ENCODE data around the gene CCDC137. TPM values are rescaled to one million over a fixed set of nuclear protein-coding genes. Genes with fewer than 3 reads are reported as not detected.

Gene CCDC137
- total RNA-seq, 1 donor from 2014 or later = 33.8 TPM

DNA sequence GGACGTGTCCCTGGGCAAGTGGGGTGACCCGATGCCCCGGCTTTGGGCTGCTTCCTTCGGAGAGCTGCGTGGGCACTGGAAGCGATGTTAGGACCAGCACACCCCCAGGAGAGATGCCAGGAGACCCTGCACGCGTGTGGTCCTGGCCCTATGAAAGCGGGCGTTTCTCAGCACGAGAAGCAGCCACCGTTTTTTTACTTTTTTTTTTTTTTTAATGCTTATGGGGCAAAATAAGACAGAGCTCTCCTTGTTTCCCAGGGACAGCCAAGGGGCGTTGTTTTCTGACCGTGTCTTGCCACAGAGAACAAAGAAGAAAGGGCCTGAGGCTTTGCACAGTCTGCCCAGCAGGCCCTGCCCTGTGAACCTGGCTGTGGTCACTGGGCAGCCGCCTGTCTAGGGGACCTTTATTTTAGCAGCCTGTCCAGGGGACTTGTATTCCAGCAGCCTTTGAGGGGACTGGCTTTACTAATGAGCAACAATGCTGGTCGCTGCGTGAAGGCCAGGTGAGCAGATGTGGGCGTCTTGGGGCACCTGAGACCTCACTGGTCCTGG lies 46.5 kb downstream of the CCDC137 start:
- Mint-ChIP-seq H3K36me3 (ENCODE audit: unreplicated experiment) (no peaks in the 10 kb centered on the region), H3K4me1 (ENCODE audit: low read depth, unreplicated experiment) (peaks cover 10% of the 10 kb centered on the region), H3K27ac (ENCODE audit: unreplicated experiment) (peak overlapping the region; percentile 98), H3K27me3 (ENCODE audit: unreplicated experiment) (peaks cover 10% of the 10 kb centered on the region), H3K9me3 (ENCODE audit: unreplicated experiment) (peaks cover 7% of the 10 kb centered on the region), H3K4me3 (ENCODE audit: unreplicated experiment) (peak overlapping the region; percentile 95)
- no peak for DNase-seq
- TF ChIP-seq, protein P1, sequence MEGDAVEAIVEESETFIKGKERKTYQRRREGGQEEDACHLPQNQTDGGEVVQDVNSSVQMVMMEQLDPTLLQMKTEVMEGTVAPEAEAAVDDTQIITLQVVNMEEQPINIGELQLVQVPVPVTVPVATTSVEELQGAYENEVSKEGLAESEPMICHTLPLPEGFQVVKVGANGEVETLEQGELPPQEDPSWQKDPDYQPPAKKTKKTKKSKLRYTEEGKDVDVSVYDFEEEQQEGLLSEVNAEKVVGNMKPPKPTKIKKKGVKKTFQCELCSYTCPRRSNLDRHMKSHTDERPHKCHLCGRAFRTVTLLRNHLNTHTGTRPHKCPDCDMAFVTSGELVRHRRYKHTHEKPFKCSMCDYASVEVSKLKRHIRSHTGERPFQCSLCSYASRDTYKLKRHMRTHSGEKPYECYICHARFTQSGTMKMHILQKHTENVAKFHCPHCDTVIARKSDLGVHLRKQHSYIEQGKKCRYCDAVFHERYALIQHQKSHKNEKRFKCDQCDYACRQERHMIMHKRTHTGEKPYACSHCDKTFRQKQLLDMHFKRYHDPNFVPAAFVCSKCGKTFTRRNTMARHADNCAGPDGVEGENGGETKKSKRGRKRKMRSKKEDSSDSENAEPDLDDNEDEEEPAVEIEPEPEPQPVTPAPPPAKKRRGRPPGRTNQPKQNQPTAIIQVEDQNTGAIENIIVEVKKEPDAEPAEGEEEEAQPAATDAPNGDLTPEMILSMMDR (IDR thresholded peaks at IDR 0.05; ENCODE audit: partially characterized antibody, unreplicated experiment) = no peak

DNA sequence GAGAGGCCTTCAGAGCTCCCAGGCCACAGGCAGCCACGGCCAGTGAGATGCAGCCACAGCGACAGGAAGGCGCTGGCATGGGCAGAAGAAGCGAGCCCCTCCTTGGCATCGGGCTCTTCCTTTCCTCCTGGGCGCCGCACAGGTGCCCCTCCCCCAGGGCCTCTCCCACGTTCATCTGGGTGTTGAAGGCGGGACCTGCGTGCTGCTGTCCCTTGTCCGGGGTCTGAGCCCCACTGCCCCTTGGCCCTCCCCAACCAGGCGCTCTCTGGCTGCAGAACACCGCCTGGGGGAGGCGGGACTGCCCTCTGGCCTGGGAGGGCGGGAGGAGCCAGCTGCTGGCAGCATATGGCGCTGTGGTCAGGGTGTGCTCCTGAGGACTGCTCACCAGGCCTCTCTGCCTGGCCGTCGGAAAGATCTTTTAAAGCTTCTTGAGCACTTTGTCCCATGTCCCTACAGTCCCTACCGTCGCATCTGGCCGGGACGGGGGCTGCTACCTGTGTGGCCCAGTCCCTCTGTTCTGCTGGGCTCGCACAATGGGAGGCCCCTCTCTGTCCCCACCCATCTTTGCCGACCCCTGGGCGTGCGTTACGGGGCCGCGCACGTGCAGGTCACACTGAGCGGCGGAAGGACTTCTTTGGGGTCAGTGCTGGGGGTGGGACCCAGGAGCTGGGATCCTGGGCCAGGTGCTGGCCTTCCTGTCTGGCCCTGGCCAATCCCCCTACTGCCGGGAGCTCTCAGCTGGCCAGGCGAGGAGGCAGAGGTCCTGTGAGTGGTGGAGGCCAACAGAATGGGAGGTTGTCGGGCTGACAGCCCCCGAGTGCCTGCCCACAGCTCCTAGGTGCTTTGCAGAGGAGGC lies 47.2 kb downstream of the CCDC137 start:
- DNase-seq = peak; percentile 78
- TF ChIP-seq, protein P1 (IDR thresholded peaks at IDR 0.05; ENCODE audit: partially characterized antibody, unreplicated experiment) = no peak
- Mint-ChIP-seq H3K9me3 (ENCODE audit: unreplicated experiment) (peaks cover 7% of the 10 kb centered on the region), H3K4me1 (ENCODE audit: low read depth, unreplicated experiment) (peaks cover 10% of the 10 kb centered on the region), H3K27ac (ENCODE audit: unreplicated experiment) (peak overlapping the region; percentile 98), H3K27me3 (ENCODE audit: unreplicated experiment) (peaks cover 10% of the 10 kb centered on the region), H3K4me3 (ENCODE audit: unreplicated experiment) (peak overlapping the region; percentile 95), H3K36me3 (ENCODE audit: unreplicated experiment) (no peaks in the 10 kb centered on the region)

DNA sequence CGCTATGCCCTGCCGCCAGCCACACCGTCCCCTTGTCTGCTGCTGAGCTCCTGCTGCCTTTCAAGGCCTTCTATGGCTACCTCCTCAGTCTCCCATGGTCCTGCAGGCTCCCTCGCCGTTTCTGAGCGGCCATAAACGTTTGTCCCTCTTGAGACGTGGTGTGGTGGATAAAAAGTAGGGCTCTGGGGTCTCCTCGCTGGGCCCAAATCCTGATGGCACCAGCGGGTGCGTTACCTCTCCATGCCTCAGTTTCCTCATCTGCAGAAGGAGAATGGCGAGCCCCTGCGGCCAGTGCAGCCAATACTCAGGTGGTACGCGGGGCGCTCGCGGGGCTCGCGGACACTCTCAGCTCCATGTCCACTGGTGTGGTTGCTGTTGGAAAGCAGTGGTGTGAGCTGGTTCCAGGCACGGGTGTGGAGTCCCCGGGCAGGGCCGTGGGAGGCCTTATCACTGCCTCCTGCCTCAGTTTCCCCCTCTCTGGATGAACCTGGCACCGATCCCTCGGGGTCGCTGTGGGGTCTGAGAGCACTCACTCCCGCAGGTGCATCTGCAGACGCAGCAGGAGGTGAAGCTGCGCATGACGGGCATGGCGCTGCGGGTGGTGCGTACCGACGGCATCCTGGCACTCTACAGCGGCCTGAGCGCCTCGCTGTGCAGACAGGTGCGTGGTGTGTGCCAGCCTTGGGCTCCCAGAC lies 48.0 kb downstream of the CCDC137 start:
- peak overlapping the region; percentile 98 for H3K27ac Mint-ChIP-seq (ENCODE audit: unreplicated experiment)
- H3K4me3 Mint-ChIP-seq (ENCODE audit: unreplicated experiment) = peak overlapping the region; percentile 64
- no peak for DNase-seq
- H3K27me3 Mint-ChIP-seq (ENCODE audit: unreplicated experiment) = peaks cover 10% of the 10 kb centered on the region
- H3K4me1 Mint-ChIP-seq (ENCODE audit: low read depth, unreplicated experiment) = peaks cover 10% of the 10 kb centered on the region
- peaks cover 7% of the 10 kb centered on the region for H3K9me3 Mint-ChIP-seq (ENCODE audit: unreplicated experiment)
- no peaks in the 10 kb centered on the region for H3K36me3 Mint-ChIP-seq (ENCODE audit: unreplicated experiment)
- TF ChIP-seq, protein P1 (IDR thresholded peaks at IDR 0.05; ENCODE audit: partially characterized antibody, unreplicated experiment) = no peak

DNA sequence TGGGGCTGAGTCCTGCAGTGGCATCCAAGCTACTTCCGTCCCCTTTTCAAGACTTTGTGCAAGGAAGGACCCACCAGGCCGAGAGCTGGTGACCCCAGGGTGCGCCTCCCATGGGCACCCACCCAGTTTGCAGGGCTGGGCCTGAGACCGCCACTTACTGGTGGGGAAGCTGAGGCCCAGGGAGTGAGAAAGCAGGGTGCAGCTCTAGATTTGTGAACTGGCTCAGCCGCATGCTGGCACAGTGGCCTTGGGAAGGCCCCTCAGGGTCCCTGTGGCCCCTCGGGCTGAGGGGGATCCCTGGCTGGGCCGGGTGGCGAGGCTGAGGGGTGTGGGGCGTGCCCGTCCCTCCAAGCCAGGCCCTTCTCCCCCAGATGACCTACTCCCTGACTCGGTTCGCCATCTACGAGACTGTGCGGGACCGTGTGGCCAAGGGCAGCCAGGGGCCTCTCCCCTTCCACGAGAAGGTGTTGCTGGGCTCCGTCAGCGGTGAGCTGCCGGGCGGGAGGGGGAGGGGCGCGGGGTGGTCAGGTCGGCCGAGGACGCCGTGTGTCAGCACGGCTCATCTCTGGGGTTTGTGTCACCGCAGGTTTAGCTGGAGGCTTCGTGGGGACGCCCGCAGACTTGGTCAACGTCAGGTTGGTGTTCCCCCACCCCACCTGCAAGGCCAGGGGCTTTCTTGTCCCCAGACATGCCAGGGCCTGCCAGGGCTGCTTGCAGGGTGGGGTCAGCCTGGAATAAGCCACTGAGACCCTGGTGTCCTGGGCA lies 48.8 kb downstream of the CCDC137 start:
- Mint-ChIP-seq H3K36me3 (ENCODE audit: unreplicated experiment) (no peaks in the 10 kb centered on the region), H3K4me1 (ENCODE audit: low read depth, unreplicated experiment) (peaks cover 7% of the 10 kb centered on the region), H3K9me3 (ENCODE audit: unreplicated experiment) (peaks cover 4% of the 10 kb centered on the region), H3K27ac (ENCODE audit: unreplicated experiment) (peak overlapping the region; percentile 52), H3K27me3 (ENCODE audit: unreplicated experiment) (peaks cover 10% of the 10 kb centered on the region), H3K4me3 (ENCODE audit: unreplicated experiment) (no peak overlapping the region)
- DNase-seq = no peak
- TF ChIP-seq, protein P1 (IDR thresholded peaks at IDR 0.05; ENCODE audit: partially characterized antibody, unreplicated experiment) = no peak
